Glutamatergic neuron (in vitro differentiated cells): ENCODE data around the gene HIVEP2. TPM values are rescaled to one million over a fixed set of nuclear protein-coding genes. Genes with fewer than 3 reads are reported as not detected.

Experiments used
- DNase-seq: peaks from one replicate; pipeline ENCODE4 v3.0.0; 2022
- H3K27ac Mint-ChIP-seq: one replicate; pipeline ENCODE4 v1.8.0; 2020; ENCODE audit warnings: mild to moderate bottlenecking, mixed read lengths, inconsistent platforms; ENCODE audit not compliant: unreplicated experiment
- H3K27me3 Mint-ChIP-seq: one replicate; pipeline ENCODE4 v1.8.0; 2020; ENCODE audit warnings: mild to moderate bottlenecking, moderate library complexity, mixed read lengths, inconsistent platforms; ENCODE audit not compliant: unreplicated experiment
- H3K36me3 Mint-ChIP-seq: one replicate; pipeline ENCODE4 v1.8.0; 2020; ENCODE audit warnings: mild to moderate bottlenecking, mixed read lengths, inconsistent platforms; ENCODE audit not compliant: unreplicated experiment
- H3K4me1 Mint-ChIP-seq: one replicate; pipeline ENCODE4 v1.8.0; 2020; ENCODE audit warnings: mild to moderate bottlenecking, low read depth, mixed read lengths, inconsistent platforms; ENCODE audit not compliant: unreplicated experiment
- H3K4me3 Mint-ChIP-seq: one replicate; pipeline ENCODE4 v1.8.0; 2020; ENCODE audit warnings: mild to moderate bottlenecking, mixed read lengths, inconsistent platforms; ENCODE audit not compliant: unreplicated experiment
- H3K9me3 Mint-ChIP-seq: one replicate; pipeline ENCODE4 v1.8.0; 2020; ENCODE audit warnings: mild to moderate bottlenecking, moderate library complexity, mixed read lengths, inconsistent platforms; ENCODE audit not compliant: unreplicated experiment
- total RNA-seq: library from RNA; stranded (reverse); fragmentation: NEBNext Ultra II Directional; extraction: Animal tissue kit (Norgen Biotek cat#: 25700); gene quantifications from one replicate; pipeline ENCODE4 v1.2.1, GENCODE V29; 2021; ENCODE audit not compliant: unreplicated experiment
- TF ChIP-seq, protein P1 (sequence below): fragments of 200-600 bp; sonication (generic); IDR thresholded peaks from one replicate; pipeline ENCODE4 v1.5.0; 2021; ENCODE audit not compliant: partially characterized antibody, unreplicated experiment

Gene HIVEP2
- total RNA-seq, 1 donor from 2014 or later = 2.6 TPM

DNA sequence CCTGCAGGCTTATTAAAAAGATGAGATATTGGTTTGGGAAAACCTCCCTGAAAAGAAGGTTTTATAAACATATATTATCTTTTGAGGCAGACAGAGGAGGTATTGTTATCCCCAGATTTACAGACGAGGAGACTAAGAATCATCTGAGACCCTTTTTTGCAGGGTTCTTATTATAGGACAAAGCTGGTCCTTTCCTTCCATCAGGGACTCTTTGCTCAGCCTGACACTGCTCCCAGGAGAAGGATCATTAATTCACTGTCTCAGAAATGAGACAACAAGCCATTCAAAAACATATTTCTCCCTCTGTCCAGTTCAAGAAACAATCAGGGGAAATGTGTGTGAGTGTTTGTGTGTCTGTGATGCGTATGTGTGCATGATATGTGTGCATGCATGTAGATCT lies 33.5 kb downstream of the HIVEP2 start:
- TF ChIP-seq, protein P1, sequence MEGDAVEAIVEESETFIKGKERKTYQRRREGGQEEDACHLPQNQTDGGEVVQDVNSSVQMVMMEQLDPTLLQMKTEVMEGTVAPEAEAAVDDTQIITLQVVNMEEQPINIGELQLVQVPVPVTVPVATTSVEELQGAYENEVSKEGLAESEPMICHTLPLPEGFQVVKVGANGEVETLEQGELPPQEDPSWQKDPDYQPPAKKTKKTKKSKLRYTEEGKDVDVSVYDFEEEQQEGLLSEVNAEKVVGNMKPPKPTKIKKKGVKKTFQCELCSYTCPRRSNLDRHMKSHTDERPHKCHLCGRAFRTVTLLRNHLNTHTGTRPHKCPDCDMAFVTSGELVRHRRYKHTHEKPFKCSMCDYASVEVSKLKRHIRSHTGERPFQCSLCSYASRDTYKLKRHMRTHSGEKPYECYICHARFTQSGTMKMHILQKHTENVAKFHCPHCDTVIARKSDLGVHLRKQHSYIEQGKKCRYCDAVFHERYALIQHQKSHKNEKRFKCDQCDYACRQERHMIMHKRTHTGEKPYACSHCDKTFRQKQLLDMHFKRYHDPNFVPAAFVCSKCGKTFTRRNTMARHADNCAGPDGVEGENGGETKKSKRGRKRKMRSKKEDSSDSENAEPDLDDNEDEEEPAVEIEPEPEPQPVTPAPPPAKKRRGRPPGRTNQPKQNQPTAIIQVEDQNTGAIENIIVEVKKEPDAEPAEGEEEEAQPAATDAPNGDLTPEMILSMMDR = no peak
- H3K27ac Mint-ChIP-seq = no peak overlapping the region
- no peaks in the 10 kb centered on the region for H3K9me3 Mint-ChIP-seq
- H3K4me1 Mint-ChIP-seq = no peaks in the 10 kb centered on the region
- peaks cover 2% of the 10 kb centered on the region for H3K27me3 Mint-ChIP-seq
- H3K36me3 Mint-ChIP-seq = no peaks in the 10 kb centered on the region
- no peak for DNase-seq
- no peak overlapping the region for H3K4me3 Mint-ChIP-seq

DNA sequence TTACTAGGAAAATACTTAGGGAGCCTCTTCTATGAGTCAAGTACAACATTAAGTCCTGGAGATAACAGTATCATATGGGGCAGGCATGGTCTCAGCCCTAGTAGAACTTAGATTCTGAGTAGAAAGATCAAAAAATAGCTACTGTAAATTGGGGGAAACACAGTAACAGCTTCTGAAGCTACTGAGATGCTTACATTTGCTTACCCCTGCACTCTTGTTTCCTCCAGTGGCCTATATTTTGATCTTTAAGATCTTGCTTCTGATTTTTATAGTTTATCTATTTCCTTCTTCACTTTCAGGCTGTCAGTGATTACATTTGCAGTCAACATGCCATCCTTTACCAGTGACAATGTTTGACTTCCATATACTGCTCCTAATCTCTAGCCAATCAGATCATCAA lies 35.3 kb downstream of the HIVEP2 start:
- DNase-seq = no peak
- Mint-ChIP-seq H3K4me1 (no peaks in the 10 kb centered on the region), H3K27ac (no peak overlapping the region), H3K27me3 (peaks cover 2% of the 10 kb centered on the region), H3K36me3 (no peaks in the 10 kb centered on the region), H3K9me3 (no peaks in the 10 kb centered on the region), H3K4me3 (no peak overlapping the region)
- TF ChIP-seq, protein P1 = no peak

GRCh38 chr6:142908235-142908634 lies 36.7 kb downstream of the HIVEP2 start:
- no peak overlapping the region for H3K4me3 Mint-ChIP-seq
- TF ChIP-seq, protein P1 = no peak
- H3K9me3 Mint-ChIP-seq = no peaks in the 10 kb centered on the region
- H3K36me3 Mint-ChIP-seq = no peaks in the 10 kb centered on the region
- DNase-seq = no peak
- peaks cover 2% of the 10 kb centered on the region for H3K27me3 Mint-ChIP-seq
- no peaks in the 10 kb centered on the region for H3K4me1 Mint-ChIP-seq
- no peak overlapping the region for H3K27ac Mint-ChIP-seq

DNA sequence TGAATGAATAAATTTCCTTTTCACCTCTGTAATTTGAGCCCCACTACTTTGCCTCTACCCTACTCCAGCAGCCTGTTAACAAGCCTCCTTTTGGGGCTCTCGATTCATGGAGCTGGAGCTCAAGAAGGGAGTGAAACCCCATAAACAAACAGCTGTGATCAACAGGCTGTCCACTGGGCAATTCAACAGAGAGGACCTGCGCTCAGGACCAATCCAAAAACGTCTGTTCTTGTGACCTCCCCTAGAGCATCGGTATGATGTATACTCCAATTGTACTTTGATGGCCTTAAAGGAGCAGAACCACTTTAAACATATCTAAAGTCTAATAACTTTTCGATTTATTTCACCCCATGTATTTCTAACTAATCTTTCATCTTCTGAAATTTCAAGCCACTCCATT lies 37.4 kb downstream of the HIVEP2 start:
- H3K4me3 Mint-ChIP-seq = no peak overlapping the region
- TF ChIP-seq, protein P1 = no peak
- DNase-seq = no peak
- H3K36me3 Mint-ChIP-seq = no peaks in the 10 kb centered on the region
- H3K4me1 Mint-ChIP-seq = no peaks in the 10 kb centered on the region
- H3K27ac Mint-ChIP-seq = no peak overlapping the region
- H3K27me3 Mint-ChIP-seq = peaks cover 2% of the 10 kb centered on the region
- H3K9me3 Mint-ChIP-seq = no peaks in the 10 kb centered on the region

DNA sequence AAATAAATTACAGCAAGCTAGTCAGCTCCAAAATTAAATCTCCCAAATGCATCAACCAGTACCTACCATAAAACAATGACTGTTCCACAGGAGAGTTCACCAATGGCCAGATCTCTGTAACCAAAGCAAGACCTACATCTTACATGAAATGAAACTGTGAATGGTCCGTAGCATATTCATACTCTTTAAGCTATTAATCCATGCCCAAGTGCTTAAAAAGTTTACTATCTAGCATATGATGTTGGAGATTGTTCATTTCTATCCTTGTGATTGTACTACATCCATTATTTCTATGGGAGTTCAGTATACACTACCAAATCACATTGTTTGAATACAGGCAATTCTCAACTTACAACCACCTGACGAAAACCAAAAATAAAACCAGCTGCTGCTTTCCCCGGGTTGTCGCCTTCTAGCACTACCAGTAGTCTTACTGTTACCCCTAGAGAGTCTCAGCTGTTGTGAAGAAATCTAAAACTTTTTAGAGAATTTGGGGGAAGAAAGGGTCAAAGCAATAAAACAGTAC lies 38.0 kb downstream of the HIVEP2 start:
- Mint-ChIP-seq H3K4me1 (no peaks in the 10 kb centered on the region), H3K36me3 (no peaks in the 10 kb centered on the region), H3K27me3 (no peaks in the 10 kb centered on the region), H3K4me3 (no peak overlapping the region), H3K9me3 (no peaks in the 10 kb centered on the region), H3K27ac (no peak overlapping the region)
- DNase-seq = no peak
- TF ChIP-seq, protein P1 = no peak
